Heart right ventricle (tissue), 16 donors: ENCODE measurements around the gene SYCE1. TPM values are rescaled to one million over a fixed set of nuclear protein-coding genes. Genes with fewer than 3 reads are reported as not detected.
"Not testable (repeated sequence)": the region's sequence is repeated elsewhere in the genome, so short reads cannot be mapped to it uniquely, and the experiment has no call there.

Experiments used
- ATAC-seq, 8 donors: fragments of 200-7000 bp; cut with Tn5 transposase; one replicate each; pipeline ENCODE4 v1.9.1; 2020; ENCODE audit warnings: mild to moderate bottlenecking in 8 of 8, moderate library complexity in 8 of 8, moderate number of reproducible peaks in 1 of 8
- DNase-seq, 2 donors: peaks; one replicate each; pipeline ENCODE4 v3.0.0-alpha.2; 2020
- H3K27ac ChIP-seq, 10 donors: fragments of 200-600 bp; sonication (generic) in 2 of 10; one replicate each; pipeline versions ENCODE4 v1.5.0 to v1.8.0; 2020 to 2022; ENCODE audit warnings: mild to moderate bottlenecking in 3 of 10
- H3K27me3 ChIP-seq, 7 donors: fragments of 200-600 bp; one replicate each; pipeline ENCODE4 v1.8.0; 2021 to 2022; ENCODE audit warnings: mild to moderate bottlenecking in 2 of 7
- H3K36me3 ChIP-seq, 9 donors: fragments of 200-600 bp; sonication (generic) in 1 of 9; one replicate each; pipeline versions ENCODE4 v1.5.0 to v1.8.0; 2020 to 2022; ENCODE audit warnings: mild to moderate bottlenecking in 2 of 9
- H3K4me1 ChIP-seq, 9 donors: fragments of 200-600 bp; sonication (generic) in 1 of 9; one replicate each; pipeline versions ENCODE4 v1.5.0 to v1.8.0; 2020 to 2022; ENCODE audit warnings: mild to moderate bottlenecking in 4 of 9
- H3K4me3 ChIP-seq, 10 donors: fragments of 200-600 bp; sonication (generic) in 2 of 10; one replicate each; pipeline versions ENCODE4 v1.5.0 to v1.8.0; 2020 to 2022; ENCODE audit warnings: mild to moderate bottlenecking in 7 of 10, moderate library complexity in 2 of 10
- H3K9me3 ChIP-seq, 11 donors: fragments of 200-600 bp in 10 of 11; sonication (generic) in 2 of 11; one replicate each; pipeline versions ENCODE4 v1.5.0 to v1.8.0; 2013 to 2022; ENCODE audit warnings: mild to moderate bottlenecking in 2 of 11, control low read depth in 1 of 11, moderate library complexity in 1 of 11
- WGBS, 2 donors: extraction: QIAGEN DNeasy Blood & Tissue Kit; methylation state at CpG; one replicate each; pipeline ENCODE4 v1.1.7; 2013; ENCODE audit warnings: inconsistent platforms in 1 of 2; 5-methylcytosine and 5-hydroxymethylcytosine counted together
- intact Hi-C, 10 donors: fragments of 100-400 bp; cut with DNase I; formaldehyde crosslinking; loops; one replicate each; pipeline versions ENCODE4 v1.11.1 to v1.14.2; 2022
- polyA plus RNA-seq, 2 donors: library from polyadenylated mRNA; stranded (reverse); fragments of 200-250 nt; gene quantifications; one replicate each; pipeline ENCODE4 v1.2.3, GENCODE V29; 2013
- total RNA-seq, 10 donors: library from RNA; stranded (reverse); fragmentation: NEBNext Ultra II Directional in 3 of 10; extraction: Animal tissue kit (Norgen Biotek cat#: 25700) in 3 of 10; gene quantifications; one replicate each; pipeline versions ENCODE4 v1.2.1 to v1.2.4, GENCODE V29; 2021 to 2023
- TF ChIP-seq, protein P1 (sequence below), 9 donors: fragments of 200-600 bp; sonication (generic) in 2 of 9; IDR thresholded peaks; one replicate each; pipeline versions ENCODE4 v1.5.0 to v1.8.0; 2021 to 2022; ENCODE audit warnings: antibody characterized with exemption in 9 of 9, mild to moderate bottlenecking in 5 of 9, moderate library complexity in 1 of 9
- donor health status: Arrhythmogenic right ventricular cardiomyopathy.
- donor health status: ischemic (EF 13 %, LVEDD 7.1; RV severe dilation, severe dysfunction).
- donor health status: healthy with polysubstance abuse.
- donor health status: DM: no; HTN: yes; CAD: no.
- donor health status: DM: no; HTN: no; CAD: no.
- donor health status: ischemic (EF 25% LVEDD 6.9; RV normal size, moderate dysfunction).
- donor health status: ischemic (EF 25% LVEDD 5.7; RV mildly dilated, moderate dysfunction).
- donor health status: healthy.
- donor health status: DM: yes; HTN: yes; CAD: no.
- donor health status: Ischemic cardiomyopathy.
- donor health status: ischemic (EF 35%, LVEDD 5.7; RV mildly dilated, moderate dysfunction).
- donor health status: nonischemic (EF 11% LVEDD 7.7; RV severe dilation, severe dysfunction).
- donor health status: DM: yes; HTN: yes; CAD: no.
- donor health status: PGD.
- donor health status: ischemic (EF 29% LVEDD 5.4; RV normal size, mild dysfunction).
- donor health status: nonischemic (EF 23%, LVEDD 6.1; RV moderate dilation, normal function).

Gene SYCE1
- total and polyA plus RNA-seq, 12 donors: 0.16 to 1.9 (median 0.35) TPM; not detected in 5

DNA sequence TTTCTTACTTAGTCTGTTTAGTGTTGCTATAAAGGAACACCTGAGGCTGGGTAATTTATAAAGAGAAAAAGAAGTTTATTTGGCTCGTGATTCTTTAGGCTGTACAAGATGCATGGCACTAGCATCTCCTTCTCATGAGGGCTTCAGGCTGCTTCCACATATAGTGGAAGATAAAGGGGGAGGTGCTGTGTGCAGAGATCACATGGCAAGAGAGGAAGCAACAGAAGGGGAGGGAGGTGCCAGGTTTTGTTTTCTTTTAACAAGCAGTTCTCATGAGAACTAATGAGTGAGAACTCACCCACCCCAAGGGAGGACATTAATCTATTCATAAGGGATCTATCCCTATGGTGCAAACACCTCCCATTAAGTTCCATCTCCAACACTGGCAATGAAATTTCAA, 20.9 kb downstream of the SYCE1 start:
- 57 to 59% methylated on average over 1 of the region's 1 CpG for WGBS, 2 donors
- Histone ChIP-seq H3K4me1 (no peaks in the 10 kb centered on the region), H3K27me3 (peaks cover 0 to 58% (median 19%) of the 10 kb centered on the region in 7 donors), H3K9me3 (peaks cover 0 to 25% (median 3%) of the 10 kb centered on the region in 11 donors), H3K4me3 (no peak overlapping the region), H3K36me3 (no peaks in the 10 kb centered on the region), H3K27ac (no peak overlapping the region)
- intact Hi-C loops: no loop called here
- DNase-seq: no peak
- ATAC-seq: no peak
- TF ChIP-seq, protein P1, sequence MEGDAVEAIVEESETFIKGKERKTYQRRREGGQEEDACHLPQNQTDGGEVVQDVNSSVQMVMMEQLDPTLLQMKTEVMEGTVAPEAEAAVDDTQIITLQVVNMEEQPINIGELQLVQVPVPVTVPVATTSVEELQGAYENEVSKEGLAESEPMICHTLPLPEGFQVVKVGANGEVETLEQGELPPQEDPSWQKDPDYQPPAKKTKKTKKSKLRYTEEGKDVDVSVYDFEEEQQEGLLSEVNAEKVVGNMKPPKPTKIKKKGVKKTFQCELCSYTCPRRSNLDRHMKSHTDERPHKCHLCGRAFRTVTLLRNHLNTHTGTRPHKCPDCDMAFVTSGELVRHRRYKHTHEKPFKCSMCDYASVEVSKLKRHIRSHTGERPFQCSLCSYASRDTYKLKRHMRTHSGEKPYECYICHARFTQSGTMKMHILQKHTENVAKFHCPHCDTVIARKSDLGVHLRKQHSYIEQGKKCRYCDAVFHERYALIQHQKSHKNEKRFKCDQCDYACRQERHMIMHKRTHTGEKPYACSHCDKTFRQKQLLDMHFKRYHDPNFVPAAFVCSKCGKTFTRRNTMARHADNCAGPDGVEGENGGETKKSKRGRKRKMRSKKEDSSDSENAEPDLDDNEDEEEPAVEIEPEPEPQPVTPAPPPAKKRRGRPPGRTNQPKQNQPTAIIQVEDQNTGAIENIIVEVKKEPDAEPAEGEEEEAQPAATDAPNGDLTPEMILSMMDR (IDR thresholded peaks at IDR 0.05): no peak

DNA sequence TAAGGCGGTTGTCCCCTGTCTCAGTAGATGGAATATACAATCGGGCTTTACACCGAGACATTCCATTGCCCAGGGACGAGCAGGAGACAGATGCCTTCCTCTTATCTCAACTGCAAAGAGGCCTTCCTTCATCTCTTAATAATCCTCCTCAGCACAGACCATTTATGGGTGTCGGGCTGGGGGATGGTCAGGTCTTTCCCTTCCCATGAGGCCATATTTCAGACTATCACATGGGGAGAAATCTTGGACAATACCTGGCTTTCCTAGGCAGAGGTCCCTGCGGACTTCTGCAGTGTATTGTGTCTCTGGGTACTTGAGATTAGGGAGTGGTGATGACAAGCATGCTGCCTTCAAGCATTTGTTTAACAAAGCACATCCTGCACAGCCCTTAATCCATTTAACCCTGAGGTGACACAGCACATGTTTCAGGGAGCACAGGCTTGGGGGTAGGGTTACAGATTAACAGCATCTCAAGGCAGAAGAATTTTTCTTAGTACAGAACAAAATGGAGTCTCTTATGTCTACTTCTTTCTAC, 23.9 kb downstream of the SYCE1 start:
- H3K36me3 ChIP-seq, ATAC-seq, DNase-seq, H3K4me3 ChIP-seq, H3K27ac ChIP-seq, intact Hi-C loops, H3K9me3 ChIP-seq, H3K4me1 ChIP-seq: not testable (repeated sequence)
- 50 to 56% methylated on average over 6 of the region's 6 CpGs for WGBS, 2 donors
- peaks cover 0 to 42% (median 12%) of the 10 kb centered on the region in 7 donors for H3K27me3 ChIP-seq

DNA sequence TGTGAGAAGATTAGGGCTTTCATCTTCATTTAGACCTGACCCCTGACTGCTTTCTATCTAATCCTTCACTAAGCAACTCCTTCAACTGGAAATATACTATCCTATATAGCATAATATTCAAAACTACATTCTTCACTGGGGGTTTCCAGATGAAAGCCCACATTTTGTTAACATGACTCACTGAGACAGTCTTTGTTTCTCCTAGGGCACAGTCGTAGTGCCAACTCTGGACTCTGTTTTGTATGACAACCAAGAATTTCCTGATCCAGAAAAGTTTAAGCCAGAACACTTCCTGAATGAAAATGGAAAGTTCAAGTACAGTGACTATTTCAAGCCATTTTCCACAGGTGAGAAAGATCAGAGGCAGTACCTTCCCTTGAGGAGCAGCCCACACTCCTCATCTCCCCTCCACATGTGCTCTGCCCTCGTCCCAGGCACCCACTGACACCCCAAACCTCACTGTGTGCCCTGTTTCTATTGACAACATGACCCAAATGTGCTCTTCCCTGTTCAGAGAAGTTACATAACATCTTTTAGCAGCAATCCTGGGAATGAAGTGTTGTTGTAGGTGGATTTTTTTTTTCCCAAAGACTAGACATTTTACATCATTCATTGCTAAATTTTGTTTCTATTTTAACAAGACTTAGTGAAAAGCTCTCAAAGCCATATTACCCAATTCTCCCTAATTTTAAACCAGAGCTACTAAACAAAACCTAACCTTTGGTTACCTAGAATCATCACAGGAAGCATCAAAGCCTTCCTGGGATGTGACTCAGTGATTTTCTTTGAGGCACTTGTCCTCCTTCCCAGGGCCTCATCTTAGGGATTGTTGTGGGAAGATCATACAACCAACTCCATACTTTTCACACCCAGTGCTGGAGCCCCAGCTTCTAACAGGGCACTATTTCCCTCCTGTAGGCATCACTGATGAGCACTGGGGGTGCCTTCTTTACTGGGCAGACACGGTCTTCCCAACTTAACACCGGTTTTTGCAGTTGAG, 27.5 kb downstream of the SYCE1 start:
- no peak for ATAC-seq
- intact Hi-C loops: no loop called here

DNA sequence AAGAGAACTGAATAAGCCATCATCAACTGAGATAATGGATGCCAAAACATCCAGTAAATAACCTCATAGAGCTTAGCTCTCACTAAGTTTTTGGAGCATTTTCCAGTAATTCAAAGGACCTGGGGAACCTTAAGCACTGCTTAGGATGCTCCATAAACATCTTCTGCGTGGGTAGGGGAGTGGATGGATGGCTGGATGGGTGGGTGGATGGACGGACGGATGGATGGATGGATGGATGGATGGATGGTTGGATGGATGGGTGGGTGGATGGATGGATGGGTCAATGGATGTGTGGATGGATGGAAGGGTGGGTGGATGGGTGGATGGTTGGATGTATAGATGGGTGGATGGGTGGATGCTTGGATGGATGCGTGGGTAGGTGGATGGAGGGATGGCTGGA, 29.2 kb downstream of the SYCE1 start:
- Histone ChIP-seq H3K4me3 (no peak overlapping the region), H3K36me3 (no peaks in the 10 kb centered on the region), H3K27me3 (peaks cover 0 to 43% (median 10%) of the 10 kb centered on the region in 7 donors), H3K9me3 (no peaks in the 10 kb centered on the region), H3K4me1 (no peaks in the 10 kb centered on the region), H3K27ac (no peak overlapping the region)
- TF ChIP-seq, protein P1 (IDR thresholded peaks at IDR 0.05): no peak
- ATAC-seq (no peak), DNase-seq (no peak)
- WGBS, 2 donors: 52 to 57% methylated on average over 4 of the region's 4 CpGs
- intact Hi-C loops: no loop called here

More for the DNA sequence above, 27.5 kb downstream of the SYCE1 start:
- H3K27ac ChIP-seq: no peak overlapping the region
- TF ChIP-seq, protein P1 (IDR thresholded peaks at IDR 0.05): no peak
- no peaks in the 10 kb centered on the region for H3K4me1 ChIP-seq
- DNase-seq: no peak
- H3K4me3 ChIP-seq: no peak overlapping the region
- no peaks in the 10 kb centered on the region for H3K9me3 ChIP-seq
- no peaks in the 10 kb centered on the region for H3K36me3 ChIP-seq
- 58 to 71% methylated on average over 4 of the region's 4 CpGs for WGBS, 2 donors
- H3K27me3 ChIP-seq: peaks cover 0 to 26% (median 0%) of the 10 kb centered on the region in 7 donors
